Stimulated activated naive CD8-positive, alpha-beta T cell treated with anti-CD3 and anti-CD28 coated beads, Interleukin-15, Interleukin-2, amounts not matched to agents 100 U/mL and 50 U/mL, for 24 hours (primary cell): ENCODE measurements around the gene FGD2.

Experiments
- ATAC-seq: fragments of 150-1000 bp; cut with Tn5 transposase; one replicate; pipeline ENCODE4 v1.10.0; 2021
- DNase-seq: peaks from one replicate; pipeline ENCODE4 v3.0.0; 2021

Gene FGD2, protein sequence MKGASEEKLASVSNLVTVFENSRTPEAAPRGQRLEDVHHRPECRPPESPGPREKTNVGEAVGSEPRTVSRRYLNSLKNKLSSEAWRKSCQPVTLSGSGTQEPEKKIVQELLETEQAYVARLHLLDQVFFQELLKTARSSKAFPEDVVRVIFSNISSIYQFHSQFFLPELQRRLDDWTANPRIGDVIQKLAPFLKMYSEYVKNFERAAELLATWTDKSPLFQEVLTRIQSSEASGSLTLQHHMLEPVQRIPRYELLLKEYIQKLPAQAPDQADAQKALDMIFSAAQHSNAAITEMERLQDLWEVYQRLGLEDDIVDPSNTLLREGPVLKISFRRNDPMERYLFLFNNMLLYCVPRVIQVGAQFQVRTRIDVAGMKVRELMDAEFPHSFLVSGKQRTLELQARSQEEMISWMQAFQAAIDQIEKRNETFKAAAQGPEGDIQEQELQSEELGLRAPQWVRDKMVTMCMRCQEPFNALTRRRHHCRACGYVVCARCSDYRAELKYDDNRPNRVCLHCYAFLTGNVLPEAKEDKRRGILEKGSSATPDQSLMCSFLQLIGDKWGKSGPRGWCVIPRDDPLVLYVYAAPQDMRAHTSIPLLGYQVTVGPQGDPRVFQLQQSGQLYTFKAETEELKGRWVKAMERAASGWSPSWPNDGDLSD

DNA sequence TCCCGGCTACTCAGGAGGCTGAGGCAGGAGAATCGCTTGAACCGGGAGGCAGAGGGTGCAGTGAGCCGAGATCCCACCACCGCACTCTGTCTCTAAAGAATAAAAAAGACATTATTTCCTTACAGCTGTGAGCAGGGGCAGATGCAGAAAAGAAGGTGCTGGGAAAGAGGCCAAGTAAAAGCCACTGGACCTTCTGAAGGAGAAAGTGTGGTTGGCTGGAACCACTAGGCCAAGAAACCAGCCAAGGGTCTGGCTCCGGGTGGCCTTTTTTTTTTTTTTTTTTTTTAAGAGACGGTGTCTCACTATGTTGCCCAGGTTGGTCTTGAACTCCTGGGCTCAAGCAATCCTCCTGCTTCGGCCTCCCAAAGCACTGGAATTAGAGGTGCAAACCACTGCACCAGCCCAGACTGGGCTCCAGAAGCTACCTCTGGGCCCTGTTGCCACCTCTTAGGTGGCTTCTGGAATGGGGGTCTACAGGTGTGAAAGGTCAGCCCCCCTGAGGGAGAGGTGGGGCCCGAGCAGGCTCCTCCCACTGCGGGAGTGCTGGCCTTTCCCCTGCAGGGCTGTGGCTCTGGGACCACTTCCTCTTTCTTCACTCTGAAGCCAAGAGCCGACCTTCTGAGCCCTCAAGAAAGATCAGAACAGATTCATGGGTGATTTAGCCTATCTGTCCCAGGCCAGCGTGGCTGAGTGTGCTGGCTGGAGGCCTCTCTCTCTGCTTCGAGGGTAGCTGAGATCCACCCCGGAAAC is at the start of gene FGD2:
FGD2 (plus strand) TSS at position 595 of the 750 bp plus-strand sequence. CDS start 163 bp downstream, outside the sequence.
- DNase-seq (peak; percentile 40), ATAC-seq (peak; percentile 45)

DNA sequence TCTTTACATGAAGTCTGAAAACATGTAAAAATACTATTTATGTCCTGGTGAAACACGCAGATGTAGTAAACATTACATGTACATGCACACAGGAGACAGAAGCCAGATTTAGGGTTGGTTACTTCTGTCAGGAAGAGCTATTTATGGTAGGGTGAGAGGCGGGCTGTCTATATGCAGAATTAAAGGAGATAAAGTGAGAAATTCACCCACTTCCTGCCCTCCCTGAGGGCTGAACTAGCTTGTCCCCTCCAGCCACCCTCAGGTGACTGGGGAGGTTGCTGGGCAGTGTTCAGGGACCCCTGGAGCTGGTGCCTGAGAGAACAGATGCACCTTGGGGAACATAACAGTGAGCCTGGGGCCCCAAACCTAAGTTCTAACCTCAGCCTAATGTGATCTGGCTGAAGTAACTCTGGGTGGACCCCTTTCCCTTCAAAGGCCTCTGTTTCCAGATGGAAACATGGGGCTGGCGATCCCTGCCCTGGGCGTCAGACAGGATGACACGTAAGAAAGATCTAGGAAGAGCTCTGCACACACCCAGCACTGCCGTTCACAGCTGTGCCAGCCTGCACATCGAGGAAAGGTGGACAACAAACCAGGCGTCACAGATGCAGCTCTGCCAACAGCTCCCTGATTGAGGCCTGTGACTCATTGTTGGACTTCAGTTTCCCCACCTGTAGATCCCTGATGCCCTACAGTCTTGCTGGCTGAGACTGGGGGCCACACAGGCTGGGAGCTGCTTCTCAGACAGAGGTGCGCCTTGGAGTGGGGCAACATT is 49.6 kb upstream of the FGD2 start:
- DNase-seq (no peak), ATAC-seq (no peak)

DNA sequence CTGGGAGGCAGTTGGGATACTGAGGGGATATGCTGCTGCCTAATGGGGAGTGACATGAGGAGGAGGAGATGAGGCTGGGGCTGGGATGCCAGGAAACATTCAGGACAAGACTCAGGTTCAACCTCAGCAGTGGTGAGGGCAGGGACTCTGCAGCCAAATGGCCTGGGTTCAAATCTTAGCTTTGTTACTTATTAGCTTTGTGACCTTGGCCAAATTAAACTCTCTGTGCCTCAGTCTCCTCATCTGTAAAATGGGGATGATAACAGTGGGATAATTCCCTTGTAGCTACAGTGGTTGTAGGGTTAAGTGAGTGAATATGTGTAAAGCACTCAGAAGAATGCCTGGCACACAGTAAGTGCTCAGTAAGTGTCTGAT is 49.0 kb upstream of the FGD2 start:
- no peak for ATAC-seq

DNA sequence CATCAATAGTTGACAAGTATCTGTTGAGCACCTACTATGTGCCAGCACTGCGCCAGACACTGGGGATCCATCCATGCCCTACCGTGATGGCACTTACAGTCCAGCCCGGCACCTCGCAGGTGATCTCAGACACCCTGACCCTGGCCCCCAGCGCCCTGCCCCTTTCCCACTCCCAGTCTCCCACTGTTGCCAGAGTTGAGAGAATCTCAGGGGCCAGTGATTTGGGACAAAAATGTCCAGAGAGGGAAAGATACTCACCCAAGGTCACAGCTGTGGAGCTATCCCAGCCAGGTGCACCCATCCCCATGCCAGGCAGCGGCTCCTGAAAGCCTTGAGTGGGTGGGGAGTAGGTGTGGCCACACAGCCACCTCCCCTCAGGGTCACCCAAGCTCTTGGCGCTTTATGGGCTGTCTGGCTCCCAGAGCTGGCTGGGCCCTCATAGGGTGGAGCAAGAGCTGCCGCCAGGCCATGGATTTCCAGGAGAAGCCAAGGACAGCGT is 47.6 kb upstream of the FGD2 start:
- ATAC-seq (no peak), DNase-seq (no peak)

More for the DNA sequence above, 49.0 kb upstream of the FGD2 start:
- DNase-seq = no peak

DNA sequence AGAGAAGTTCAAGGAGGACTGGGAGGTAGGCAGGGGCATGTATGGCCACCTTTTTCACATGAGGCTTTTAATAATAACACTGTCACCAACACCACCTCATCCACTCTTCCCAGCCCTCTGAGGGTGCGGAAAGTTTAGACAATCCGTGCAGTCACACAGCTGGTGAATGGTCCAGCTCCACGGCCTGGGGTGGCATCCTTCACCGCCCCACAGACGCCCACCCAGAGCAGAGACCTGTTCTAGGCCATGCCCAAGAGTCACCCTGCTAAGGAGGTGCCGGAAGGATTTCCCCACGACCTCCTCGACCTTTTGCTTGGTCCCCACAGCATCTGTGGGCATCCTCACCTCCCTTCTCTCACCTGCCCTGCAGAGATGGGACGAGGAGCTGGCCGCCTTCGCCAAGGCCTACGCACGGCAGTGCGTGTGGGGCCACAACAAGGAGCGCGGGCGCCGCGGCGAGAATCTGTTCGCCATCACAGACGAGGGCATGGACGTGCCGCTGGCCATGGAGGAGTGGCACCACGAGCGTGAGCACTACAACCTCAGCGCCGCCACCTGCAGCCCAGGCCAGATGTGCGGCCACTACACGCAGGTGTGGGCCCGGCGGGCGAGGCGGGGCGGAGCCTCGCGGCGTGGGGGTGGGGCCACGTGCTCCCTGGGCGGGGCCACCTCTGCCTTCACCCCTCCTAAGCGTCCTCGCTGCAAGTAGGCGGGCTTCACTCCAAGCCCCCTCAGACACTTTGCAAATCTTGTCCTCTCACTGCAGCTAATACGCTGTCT is 46.5 kb upstream of the FGD2 start:
- ATAC-seq (no peak), DNase-seq (no peak)

DNA sequence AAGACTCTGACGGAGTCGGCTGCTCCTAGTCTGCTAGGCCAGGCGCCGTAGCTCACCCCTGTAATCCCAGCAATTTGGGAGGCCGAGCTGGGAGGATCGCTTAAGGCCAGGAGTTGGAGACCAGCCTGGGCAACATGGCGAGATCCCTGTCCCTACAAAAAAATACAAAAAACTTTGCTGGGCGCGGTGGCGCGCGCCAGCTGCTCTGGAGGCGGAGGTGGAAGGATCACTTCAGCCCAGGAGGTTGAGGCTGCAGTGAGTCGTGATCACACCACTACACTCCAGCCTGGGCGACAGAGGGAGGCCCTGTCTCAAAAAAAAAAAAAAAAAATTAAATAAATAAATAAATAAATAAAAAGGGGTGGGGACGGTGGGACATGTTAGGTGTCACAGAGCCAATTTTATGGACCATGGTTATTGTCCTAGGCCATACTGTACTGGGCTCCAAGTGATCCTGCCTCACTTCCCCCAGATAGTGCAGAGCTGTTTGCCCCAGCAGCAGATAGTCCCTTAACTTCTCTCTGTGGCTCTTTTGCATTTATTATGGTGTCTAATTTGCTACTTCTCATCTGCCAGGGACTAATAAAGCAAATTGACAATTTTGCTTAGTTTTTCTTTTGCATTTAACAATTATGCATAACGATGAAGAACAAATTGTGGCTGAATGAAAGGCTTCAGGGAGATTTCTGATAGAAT is 45.8 kb upstream of the FGD2 start:
- no peak for ATAC-seq
- DNase-seq = no peak

DNA sequence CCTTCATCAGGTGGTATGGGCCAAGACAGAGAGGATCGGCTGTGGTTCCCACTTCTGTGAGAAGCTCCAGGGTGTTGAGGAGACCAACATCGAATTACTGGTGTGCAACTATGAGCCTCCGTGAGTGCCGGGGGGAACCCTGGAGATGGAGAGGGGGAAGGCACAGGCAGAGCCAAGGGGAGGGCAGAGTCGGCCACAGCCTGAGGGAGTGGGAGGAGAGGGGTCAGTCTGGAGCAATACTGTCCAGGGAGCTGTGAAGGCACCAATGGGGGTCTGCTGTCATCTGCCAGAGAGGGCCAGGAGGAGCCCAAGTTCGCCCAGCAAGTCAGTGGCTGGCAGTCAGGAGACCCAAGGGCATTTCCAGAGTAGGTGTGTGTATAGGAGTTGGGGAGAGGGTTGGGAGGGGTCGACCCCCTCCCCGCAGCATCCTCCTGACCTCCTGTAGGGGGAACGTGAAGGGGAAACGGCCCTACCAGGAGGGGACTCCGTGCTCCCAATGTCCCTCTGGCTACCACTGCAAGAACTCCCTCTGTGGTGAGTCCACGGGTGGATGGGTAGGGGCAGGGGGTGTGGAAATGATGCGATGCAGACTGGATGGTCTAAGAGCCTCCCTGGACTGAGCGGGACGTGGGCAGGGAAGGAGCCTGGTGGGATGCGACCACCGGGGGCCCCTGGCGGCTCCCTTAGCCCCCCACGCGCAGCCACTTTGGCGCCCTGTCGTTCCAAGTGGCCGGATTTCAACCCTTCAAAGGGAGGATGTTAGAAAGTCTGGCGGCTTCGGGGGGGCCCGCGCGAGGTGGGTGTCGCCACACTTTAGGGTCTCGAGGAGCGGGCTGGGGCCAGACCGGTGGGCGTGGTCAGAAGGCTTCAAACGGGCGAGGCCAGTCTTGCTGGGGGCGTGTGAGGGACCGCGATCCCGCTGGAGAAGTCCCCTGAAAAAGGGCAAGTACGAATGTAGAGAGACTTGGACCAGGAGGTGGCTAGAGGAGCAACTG is 43.7 kb upstream of the FGD2 start:
- no peak for DNase-seq

DNA sequence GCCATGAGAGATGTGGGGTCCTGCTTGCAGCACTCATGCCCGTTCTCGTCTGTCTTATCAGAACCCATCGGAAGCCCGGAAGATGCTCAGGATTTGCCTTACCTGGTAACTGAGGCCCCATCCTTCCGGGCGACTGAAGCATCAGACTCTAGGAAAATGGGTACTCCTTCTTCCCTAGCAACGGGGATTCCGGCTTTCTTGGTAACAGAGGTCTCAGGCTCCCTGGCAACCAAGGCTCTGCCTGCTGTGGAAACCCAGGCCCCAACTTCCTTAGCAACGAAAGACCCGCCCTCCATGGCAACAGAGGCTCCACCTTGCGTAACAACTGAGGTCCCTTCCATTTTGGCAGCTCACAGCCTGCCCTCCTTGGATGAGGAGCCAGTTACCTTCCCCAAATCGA is 42.6 kb upstream of the FGD2 start:
- ATAC-seq (no peak), DNase-seq (peak; percentile 76)

More for the DNA sequence above, 43.7 kb upstream of the FGD2 start:
- no peak for ATAC-seq

DNA sequence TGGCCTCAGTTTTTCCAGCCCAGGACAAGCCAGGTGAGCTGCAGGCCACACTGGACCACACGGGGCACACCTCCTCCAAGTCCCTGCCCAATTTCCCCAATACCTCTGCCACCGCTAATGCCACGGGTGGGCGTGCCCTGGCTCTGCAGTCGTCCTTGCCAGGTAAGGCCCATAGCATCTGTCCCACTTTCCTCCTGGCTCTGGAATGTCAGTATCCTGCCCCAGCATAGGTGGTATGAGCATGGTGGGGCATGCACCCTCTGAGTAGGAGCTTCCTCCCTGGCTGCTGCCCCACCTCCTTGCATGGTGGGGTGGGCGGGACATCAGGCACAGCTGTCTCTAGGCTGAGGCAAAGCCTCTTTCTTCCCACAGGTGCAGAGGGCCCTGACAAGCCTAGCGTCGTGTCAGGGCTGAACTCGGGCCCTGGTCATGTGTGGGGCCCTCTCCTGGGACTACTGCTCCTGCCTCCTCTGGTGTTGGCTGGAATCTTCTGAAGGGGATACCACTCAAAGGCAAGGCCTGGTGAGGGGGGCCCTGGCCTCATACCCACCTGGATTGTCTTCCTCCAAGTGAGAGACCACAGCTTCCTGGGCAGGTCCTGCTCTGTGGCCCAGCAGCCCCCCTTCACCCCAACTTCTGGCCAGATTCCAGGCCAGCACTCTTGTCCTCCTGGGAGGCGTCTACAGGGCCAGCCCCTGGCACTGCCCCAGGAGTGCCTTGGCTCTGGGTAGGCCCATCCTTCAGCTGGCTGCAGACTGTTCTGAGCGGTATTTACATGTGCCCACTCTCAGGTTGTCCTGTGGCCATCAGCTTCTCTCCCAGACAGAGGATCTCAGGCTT is 41.8 kb upstream of the FGD2 start:
- peak; percentile 13 for ATAC-seq

DNA sequence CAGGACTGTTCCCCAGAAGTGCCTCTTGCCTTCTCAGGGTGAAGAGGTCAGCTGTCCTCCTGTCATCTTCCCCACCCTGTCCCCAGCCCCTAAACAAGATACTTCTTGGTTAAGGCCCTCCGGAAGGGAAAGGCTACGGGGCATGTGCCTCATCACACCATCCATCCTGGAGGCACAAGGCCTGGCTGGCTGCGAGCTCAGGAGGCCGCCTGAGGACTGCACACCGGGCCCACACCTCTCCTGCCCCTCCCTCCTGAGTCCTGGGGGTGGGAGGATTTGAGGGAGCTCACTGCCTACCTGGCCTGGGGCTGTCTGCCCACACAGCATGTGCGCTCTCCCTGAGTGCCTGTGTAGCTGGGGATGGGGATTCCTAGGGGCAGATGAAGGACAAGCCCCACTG is 41.1 kb upstream of the FGD2 start:
- no peak for ATAC-seq
- DNase-seq = no peak

More for the DNA sequence above, 41.8 kb upstream of the FGD2 start:
- DNase-seq = no peak

DNA sequence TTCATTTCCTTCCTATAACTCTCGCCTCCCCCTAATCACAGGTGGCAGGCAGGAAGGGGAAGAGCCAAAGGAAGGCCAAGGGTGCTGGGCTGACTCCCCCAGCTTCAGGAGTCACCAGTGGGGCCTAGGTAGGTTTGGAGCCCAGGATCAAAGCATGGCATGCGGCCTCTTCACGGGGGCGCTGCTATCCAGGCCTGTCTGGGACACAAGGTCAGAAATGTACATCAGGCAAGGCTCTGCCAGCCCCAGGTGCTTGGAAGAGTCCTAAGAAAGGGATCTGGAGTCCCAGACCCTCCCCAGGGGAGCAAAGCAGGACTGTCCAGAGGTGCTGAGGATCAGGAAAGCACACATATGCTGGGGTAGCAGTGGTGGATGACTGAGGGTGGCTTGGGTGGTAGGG is 40.5 kb upstream of the FGD2 start:
- ATAC-seq (no peak), DNase-seq (no peak)

DNA sequence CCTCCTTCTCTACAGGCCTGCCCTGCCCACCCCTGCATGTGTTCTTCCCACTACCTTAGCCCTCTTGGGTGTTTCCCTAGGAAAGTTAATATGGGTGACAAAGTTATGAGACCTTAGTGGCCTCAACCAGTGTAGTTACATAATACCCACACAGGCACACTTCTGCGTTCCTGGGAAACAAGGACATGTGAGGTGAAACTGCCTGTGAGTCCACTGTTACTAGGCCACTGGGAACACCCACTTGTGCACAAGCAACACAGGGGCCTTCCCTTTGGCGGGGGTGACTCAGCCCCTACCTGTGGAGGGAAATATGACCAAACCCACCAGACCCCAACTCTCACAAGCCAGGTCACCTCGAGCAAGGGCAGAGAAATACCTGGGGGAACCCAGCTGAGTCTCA is 38.2 kb upstream of the FGD2 start:
- no peak for ATAC-seq
- no peak for DNase-seq

DNA sequence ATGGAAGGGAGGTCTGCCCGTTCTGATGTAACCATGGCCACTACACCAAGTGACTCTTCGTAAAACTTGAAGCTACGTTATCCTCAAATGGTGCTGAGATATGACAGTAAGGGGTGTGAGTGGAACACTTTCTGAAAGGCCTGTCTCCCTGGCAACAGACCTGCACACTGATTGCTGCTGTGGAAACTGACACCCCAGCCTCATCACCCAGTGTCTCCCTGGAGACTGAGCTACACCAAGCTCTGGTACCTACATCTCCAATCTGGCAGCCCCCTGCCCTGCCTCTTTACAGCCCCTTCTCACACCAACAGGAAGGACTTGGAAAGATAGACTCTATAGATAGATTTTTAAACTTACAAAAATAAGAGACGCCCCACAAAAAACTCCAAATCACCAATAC is 37.7 kb upstream of the FGD2 start:
- DNase-seq (no peak), ATAC-seq (no peak)

DNA sequence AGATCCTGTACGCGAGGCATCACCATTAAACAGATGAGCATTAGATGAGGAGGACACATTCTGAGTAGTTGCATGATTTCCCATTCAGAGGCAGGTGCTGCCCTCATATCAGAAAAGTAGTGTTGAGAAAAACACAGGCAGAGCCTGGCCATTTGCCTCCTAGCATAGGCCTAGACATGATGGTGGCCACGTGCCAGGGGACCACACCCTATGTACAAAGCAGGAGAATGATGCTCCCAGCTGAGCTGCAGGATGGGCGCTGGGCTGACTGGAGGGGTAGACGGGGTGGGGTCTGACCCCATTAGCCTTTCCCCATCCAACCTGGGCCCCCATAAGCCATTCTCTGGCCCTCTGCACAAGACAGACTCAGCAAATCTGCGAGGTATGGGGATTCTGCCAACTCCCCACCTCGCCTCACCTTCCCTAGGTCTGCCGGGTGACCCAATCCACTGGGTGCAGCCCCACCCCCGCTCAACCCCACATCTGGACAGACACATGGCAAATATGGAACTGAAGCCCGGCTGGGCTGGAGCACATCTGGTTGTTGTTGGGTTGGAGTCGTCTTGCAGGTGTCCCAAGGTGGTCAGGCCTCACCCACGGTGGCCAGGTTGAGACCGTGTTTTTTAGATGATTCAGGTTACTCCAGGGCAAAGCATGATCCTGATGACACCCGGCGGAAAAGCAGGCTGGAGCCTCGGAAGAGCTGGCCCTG is 37.0 kb upstream of the FGD2 start:
- ATAC-seq (no peak), DNase-seq (no peak)

DNA sequence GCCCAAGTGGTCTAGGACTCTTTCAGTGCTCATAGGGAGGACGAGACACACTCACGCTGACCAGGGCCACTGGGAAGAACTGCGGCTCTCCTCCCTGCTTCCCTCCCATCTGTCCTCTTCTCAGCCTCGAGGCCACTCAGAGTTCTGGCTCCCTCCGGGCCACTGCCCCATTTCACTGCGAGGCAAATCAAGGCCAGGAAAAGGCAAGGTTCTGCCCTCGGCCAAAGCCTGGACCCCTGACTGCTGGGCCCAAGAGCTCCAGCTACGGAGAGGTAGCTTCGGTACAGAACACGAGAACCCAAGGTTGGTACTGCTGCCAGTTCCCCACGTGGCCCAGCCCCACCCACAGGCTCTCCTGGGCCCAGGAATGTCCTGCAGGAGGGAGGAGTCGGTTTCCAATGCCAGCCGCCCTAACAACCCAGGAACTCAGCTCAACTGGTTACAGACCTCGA is 36.2 kb upstream of the FGD2 start:
- DNase-seq = no peak
- ATAC-seq = no peak

DNA sequence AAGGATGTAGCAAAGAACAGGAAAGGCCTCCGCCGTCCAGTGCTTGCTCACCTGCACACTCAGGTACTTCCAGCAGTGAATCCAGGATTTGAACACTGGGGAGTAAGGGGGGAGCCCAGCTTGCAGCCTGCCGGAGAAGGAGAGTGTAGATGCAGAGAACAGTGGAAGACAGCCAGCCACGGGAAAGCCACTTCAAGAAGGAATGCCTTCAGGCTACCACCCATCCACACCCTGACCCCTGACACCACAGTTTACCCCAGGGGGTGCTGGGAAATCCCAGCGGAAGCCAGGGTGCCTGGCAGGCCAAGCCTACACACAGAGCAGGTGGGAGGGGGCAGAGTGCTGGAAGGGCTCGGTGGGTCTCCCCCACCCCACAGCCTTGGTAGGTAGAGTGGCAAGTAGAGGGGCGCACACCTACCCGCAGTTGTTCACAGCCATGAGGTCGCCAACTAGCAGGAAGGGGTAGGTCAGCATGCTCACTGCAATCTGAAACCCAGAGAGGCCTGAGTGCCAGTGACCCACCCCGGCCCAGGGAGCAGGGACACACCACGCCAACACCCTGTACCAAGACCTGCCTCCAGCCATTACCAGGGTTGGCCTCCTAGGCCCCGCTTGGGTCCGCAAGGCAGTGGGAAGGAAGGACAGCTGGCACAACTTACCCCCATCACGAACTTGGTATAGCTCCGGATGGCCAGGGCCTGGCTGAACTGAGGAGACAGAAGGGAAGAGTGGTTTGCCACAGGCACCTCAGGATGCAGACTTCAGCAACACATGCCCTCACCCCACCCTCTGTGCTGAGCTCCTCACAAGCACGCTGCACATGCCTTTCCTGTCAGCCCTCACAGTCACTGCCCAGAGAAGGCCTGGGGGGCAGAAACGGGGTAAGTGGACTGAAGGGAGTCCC is 35.2 kb upstream of the FGD2 start:
- ATAC-seq = no peak
- no peak for DNase-seq
